Neutrophil (primary cell): ENCODE results near the gene DENND1A.
"Not testable (repeated sequence)": the region's sequence is repeated elsewhere in the genome, so short reads cannot be mapped to it uniquely, and the experiment has no call there.

Experiments used
- H3K27ac ChIP-seq: fragments of 200-600 bp; sonication (generic); 2 replicates; pipeline ENCODE4 v1.5.1; 2016; ENCODE audit warnings: mild to moderate bottlenecking, moderate library complexity
- H3K27me3 ChIP-seq: fragments of 200-600 bp; sonication (generic); 2 replicates; pipeline ENCODE4 v1.6.0; 2016; ENCODE audit warnings: mild to moderate bottlenecking
- H3K36me3 ChIP-seq: fragments of 200-600 bp; sonication (generic); 2 replicates; pipeline ENCODE4 v1.5.1; 2017
- H3K4me1 ChIP-seq, 2 experiments: fragments of 200-600 bp in 1 of 2; sonication (generic) in 1 of 2; 1 replicate in 1 of 2; 2 replicates in 1 of 2; pipeline versions ENCODE4 v1.5.1 to v1.6.1; 2013 to 2016; ENCODE audit warnings: low read depth in 1 of 2, low read length in 1 of 2, mild to moderate bottlenecking in 1 of 2, moderate library complexity in 1 of 2; ENCODE audit not compliant: control insufficient read depth in 1 of 2, insufficient read depth in 1 of 2
- H3K4me3 ChIP-seq, 2 experiments: fragments of 200-600 bp in 1 of 2; sonication (generic) in 1 of 2; 1 replicate in 1 of 2; 2 replicates in 1 of 2; pipeline ENCODE4 v1.5.1; 2013 to 2016; ENCODE audit warnings: low read depth in 1 of 2, low read length in 1 of 2, mild to moderate bottlenecking in 1 of 2, moderate library complexity in 1 of 2
- H3K9me3 ChIP-seq: fragments of 200-600 bp; sonication (generic); 2 replicates; pipeline ENCODE4 v1.5.1; 2016
- TF ChIP-seq, protein P1 (sequence below): fragments of 200-600 bp; sonication (generic); IDR thresholded peaks from 2 replicates; pipeline ENCODE4 v1.5.1; 2016; ENCODE audit warnings: antibody characterized with exemption

DENND1A gene, protein sequence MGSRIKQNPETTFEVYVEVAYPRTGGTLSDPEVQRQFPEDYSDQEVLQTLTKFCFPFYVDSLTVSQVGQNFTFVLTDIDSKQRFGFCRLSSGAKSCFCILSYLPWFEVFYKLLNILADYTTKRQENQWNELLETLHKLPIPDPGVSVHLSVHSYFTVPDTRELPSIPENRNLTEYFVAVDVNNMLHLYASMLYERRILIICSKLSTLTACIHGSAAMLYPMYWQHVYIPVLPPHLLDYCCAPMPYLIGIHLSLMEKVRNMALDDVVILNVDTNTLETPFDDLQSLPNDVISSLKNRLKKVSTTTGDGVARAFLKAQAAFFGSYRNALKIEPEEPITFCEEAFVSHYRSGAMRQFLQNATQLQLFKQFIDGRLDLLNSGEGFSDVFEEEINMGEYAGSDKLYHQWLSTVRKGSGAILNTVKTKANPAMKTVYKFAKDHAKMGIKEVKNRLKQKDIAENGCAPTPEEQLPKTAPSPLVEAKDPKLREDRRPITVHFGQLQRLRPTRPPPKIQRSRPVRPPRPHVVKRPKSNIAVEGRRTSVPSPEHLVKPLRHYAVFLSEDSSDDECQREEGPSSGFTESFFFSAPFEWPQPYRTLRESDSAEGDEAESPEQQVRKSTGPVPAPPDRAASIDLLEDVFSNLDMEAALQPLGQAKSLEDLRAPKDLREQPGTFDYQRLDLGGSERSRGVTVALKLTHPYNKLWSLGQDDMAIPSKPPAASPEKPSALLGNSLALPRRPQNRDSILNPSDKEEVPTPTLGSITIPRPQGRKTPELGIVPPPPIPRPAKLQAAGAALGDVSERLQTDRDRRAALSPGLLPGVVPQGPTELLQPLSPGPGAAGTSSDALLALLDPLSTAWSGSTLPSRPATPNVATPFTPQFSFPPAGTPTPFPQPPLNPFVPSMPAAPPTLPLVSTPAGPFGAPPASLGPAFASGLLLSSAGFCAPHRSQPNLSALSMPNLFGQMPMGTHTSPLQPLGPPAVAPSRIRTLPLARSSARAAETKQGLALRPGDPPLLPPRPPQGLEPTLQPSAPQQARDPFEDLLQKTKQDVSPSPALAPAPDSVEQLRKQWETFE

GRCh38 chr9:123929870-123930831 is at the start of gene DENND1A:
TSS of gene DENND1A (minus strand) at chr9:123930126. CDS start at chr9:123929905, 221 bp downstream.
- H3K4me3 ChIP-seq, result peak within 1 kb of the TSS; percentile 74 to 77
- no peaks in the 10 kb centered on the region for H3K36me3 ChIP-seq
- H3K4me1 ChIP-seq, result peaks cover 47 to 48% of the 10 kb centered on the region in 2 experiments
- TF ChIP-seq, protein P1, sequence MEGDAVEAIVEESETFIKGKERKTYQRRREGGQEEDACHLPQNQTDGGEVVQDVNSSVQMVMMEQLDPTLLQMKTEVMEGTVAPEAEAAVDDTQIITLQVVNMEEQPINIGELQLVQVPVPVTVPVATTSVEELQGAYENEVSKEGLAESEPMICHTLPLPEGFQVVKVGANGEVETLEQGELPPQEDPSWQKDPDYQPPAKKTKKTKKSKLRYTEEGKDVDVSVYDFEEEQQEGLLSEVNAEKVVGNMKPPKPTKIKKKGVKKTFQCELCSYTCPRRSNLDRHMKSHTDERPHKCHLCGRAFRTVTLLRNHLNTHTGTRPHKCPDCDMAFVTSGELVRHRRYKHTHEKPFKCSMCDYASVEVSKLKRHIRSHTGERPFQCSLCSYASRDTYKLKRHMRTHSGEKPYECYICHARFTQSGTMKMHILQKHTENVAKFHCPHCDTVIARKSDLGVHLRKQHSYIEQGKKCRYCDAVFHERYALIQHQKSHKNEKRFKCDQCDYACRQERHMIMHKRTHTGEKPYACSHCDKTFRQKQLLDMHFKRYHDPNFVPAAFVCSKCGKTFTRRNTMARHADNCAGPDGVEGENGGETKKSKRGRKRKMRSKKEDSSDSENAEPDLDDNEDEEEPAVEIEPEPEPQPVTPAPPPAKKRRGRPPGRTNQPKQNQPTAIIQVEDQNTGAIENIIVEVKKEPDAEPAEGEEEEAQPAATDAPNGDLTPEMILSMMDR, result peak; percentile 33
- no peaks in the 10 kb centered on the region for H3K9me3 ChIP-seq
- peak within 1 kb of the TSS; percentile 78 for H3K27ac ChIP-seq
- H3K27me3 ChIP-seq, result peaks cover 12% of the 10 kb centered on the region

GRCh38 chr9:123978981-123979380 is 49.1 kb upstream of the DENND1A start:
- no peaks in the 10 kb centered on the region for H3K9me3 ChIP-seq
- H3K4me3 ChIP-seq, result no peak overlapping the region
- no peaks in the 10 kb centered on the region for H3K36me3 ChIP-seq
- TF ChIP-seq, protein P1, result no peak
- H3K4me1 ChIP-seq, result no peaks in the 10 kb centered on the region
- H3K27me3 ChIP-seq, result peaks cover 72% of the 10 kb centered on the region
- no peak overlapping the region for H3K27ac ChIP-seq

- not testable (repeated sequence) for H3K27ac ChIP-seq, H3K4me1 ChIP-seq, H3K36me3 ChIP-seq, H3K9me3 ChIP-seq, H3K4me3 ChIP-seq
- H3K27me3 ChIP-seq, result peaks cover 55% of the 10 kb centered on the region
Measured at GRCh38 chr9:123976579-123976978, 46.7 kb upstream of the DENND1A start.

DNA sequence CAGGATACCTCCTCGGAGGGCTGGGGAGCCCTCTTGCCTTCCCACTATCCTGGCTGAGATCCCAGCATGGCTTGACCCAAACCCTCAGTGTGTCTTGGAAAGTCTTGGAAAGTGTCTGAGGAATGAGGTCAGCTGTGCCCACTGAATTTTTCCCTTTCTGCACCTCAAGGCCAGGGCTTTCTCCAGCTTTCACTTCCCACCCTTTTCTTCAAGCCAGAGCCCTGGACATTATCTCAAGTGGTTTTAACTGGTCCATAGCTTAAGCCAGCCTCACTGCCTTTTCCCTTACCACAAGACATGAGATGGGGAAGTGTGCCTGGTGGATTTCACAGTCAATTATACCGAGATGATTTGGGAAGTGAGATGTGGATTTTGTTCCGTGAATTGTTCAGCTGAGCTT is 45.9 kb upstream of the DENND1A start:
- TF ChIP-seq, protein P1, result no peak
- no peaks in the 10 kb centered on the region for H3K4me1 ChIP-seq
- H3K4me3 ChIP-seq, result no peak overlapping the region
- H3K27me3 ChIP-seq, result peaks cover 55% of the 10 kb centered on the region
- no peak overlapping the region for H3K27ac ChIP-seq
- H3K36me3 ChIP-seq, result no peaks in the 10 kb centered on the region
- H3K9me3 ChIP-seq, result no peaks in the 10 kb centered on the region

- no peaks in the 10 kb centered on the region for H3K9me3 ChIP-seq
- H3K4me1 ChIP-seq, result no peaks in the 10 kb centered on the region
- no peak overlapping the region for H3K4me3 ChIP-seq
- peaks cover 55% of the 10 kb centered on the region for H3K27me3 ChIP-seq
- H3K27ac ChIP-seq, result no peak overlapping the region
- TF ChIP-seq, protein P1, result no peak
- no peaks in the 10 kb centered on the region for H3K36me3 ChIP-seq
Measured at GRCh38 chr9:123974471-123974870, 44.5 kb upstream of the DENND1A start.
